Measurements from ENCODE around the gene RAB21. TPM values are rescaled to one million over a fixed set of nuclear protein-coding genes. Genes with fewer than 3 reads are reported as not detected.

Gene RAB21
- total and polyA plus RNA-seq, 2 of the 4 experiments (the other 2 are of a cell fraction), result 13.8 to 15.0 TPM

DNA sequence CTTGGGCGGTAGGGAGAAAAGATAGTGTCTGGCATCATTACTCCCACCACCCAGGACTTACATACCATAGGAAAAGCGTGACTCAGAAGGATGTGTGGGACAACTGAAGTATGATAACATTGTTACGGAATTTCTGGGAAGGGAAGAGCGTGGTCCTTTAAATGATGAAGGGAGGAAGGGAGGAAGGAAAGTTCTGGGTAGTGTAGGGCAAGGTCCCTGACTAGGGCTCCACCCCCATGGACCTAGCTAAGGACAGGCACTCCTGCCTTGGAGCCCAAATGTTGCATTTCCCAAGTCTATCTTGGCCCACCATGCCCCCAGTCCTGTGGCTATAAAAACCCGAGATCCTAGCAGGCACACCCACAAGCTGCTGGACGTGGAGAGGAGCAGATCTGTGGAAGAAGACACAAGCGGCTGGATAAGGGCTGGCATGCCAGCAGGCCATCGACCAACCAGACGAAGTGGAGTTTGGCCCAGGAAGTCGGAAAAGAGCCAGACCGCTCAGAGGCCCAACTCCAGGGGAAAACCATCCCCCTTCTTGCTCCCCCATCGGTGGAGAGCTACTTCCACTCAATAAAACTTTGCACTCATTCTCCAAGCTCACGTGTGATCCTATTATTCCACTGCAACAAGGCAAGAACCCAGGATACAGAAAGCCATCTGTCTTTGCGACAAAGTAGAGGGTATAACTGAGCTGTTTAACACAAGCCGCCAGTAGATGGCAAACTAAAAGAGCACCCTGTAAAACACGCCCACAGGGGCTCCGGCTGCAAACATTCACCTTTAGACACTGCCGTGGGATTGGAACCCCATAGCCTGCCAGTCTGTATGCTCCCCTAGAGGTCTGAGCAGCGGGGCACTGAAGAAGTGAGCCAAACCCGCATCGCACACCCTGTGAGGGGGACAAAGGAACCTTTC is 23.0 kb upstream of the RAB21 start:
- TF ChIP-seq POLR2A (IDR thresholded peaks at IDR 0.05; ENCODE audit: low read depth, low read length) (no peak), BHLHE40 (IDR thresholded peaks at IDR 0.05; ENCODE audit: low read depth, low read length) (peak; percentile 25; the same call in 1 of the 2 replicates)
- Histone ChIP-seq H2BK20ac (ENCODE audit: low read depth, low read length) (peak overlapping the region; percentile 72), H3K14ac (replicated peaks; ENCODE audit: low read depth, low read length) (peak overlapping the region; percentile 68; the same call in 1 of the 2 replicates), H2AFZ (replicated peaks; ENCODE audit: low read length, poor library complexity) (peak overlapping the region; percentile 76), H3K4me1 (ENCODE audit: control insufficient read depth, insufficient read depth, low read length) (no peaks in the 10 kb centered on the region), H3K27ac (ENCODE audit: insufficient read depth, low read length) (no peak overlapping the region), H3K56ac (ENCODE audit: extremely low read depth, insufficient read depth, low read length) (no peak overlapping the region), H3K79me1 (ENCODE audit: low read depth in 1 of 2, low read length in 2 of 2) (no peaks in the 10 kb centered on the region), H3K27me3 (ENCODE audit: control insufficient read depth, insufficient read depth, low read length) (no peaks in the 10 kb centered on the region), H3K36me3 (ENCODE audit: control insufficient read depth, insufficient read depth, low read length) (no peaks in the 10 kb centered on the region), H3K4me2 (ENCODE audit: low read depth, low read length) (no peak overlapping the region), H3K23ac (ENCODE audit: low read depth, low read length) (no peak overlapping the region), H3K4me3 (ENCODE audit: insufficient read depth, low read depth, low read length) (no peak overlapping the region), H4K91ac (ENCODE audit: insufficient read depth, low read depth, low read length) (peak overlapping the region; percentile 58; the same call in 1 of the 2 replicates), H3K18ac (ENCODE audit: low read depth, low read length) (no peak overlapping the region), H4K8ac (ENCODE audit: low read depth in 2 of 2, low read length in 2 of 2) (peak overlapping the region; percentile 47 to 71; a peak in 2 of 4 replicates), H4K20me1 (ENCODE audit: insufficient read depth, low read length) (no peaks in the 10 kb centered on the region), H3K9me3 (ENCODE audit: control insufficient read depth, insufficient read depth, low read length) (no peaks in the 10 kb centered on the region), H4K5ac (ENCODE audit: low read depth, low read length) (peak overlapping the region; percentile 36; the same call in 1 of the 2 replicates), H2AK5ac (ENCODE audit: low read depth, low read length) (peak overlapping the region; percentile 38; the same call in 1 of the 2 replicates), H3K9me1 (ENCODE audit: insufficient read depth, low read length) (no peaks in the 10 kb centered on the region), H3K4ac (ENCODE audit: low read depth, low read length) (peak overlapping the region; percentile 52; the same call in 1 of the 2 replicates), H2BK15ac (ENCODE audit: low read depth, low read length) (peak overlapping the region; percentile 12; the same call in 1 of the 3 replicates), H2AK9ac (replicated peaks; ENCODE audit: low read depth, low read length, poor library complexity) (peak overlapping the region; percentile 57), H3K9ac (ENCODE audit: low read depth, low read length) (no peak overlapping the region), H2BK120ac (ENCODE audit: low read depth, low read length) (peak overlapping the region; percentile 75), H2BK5ac (ENCODE audit: low read depth, low read length, poor library complexity, severe bottlenecking) (peak overlapping the region; percentile 28)
- POLR2A ChIA-PET (ENCODE audit: unreplicated experiment), result no interaction called here
- intact Hi-C loops (cut with micrococcal nuclease), result no loop called here
- in situ Hi-C loops (cut with MboI; ENCODE audit: low sequenced_read_pairs), result no loop called here
- no TSS peak for BruUV-seq (replicated peaks)
- CTCF ChIA-PET, result no interaction called here
- WGBS, 2 experiments (ENCODE audit: extremely low coverage in 2 of 2, insufficient read length in 1 of 2), result 77% methylated on average over 8 of the region's 21 CpGs; no CpG with 5 or more reads in 1 of the 2 experiments
- peak; percentile 72 for ATAC-seq (ENCODE audit: low read depth)
- dilution Hi-C loops (cut with HindIII; ENCODE audit: low sequenced_read_pairs, unreplicated experiment), result no loop called here
- DNase-seq, result peak; percentile 80

Data from IMR-90 (cell line).